Right lobe of liver (tissue), 4 donors: ENCODE results near the gene RGS1.

Experiments used
- POLR2A ChIP-seq: fragments of 450-650 bp; IDR thresholded peaks from one replicate; pipeline ENCODE4 v1.6.1; 2017; ENCODE audit warnings: antibody characterized with exemption, mild to moderate bottlenecking
- TF ChIP-seq, protein P1 (sequence below), 4 donors: fragments of 200-600 bp in 3 of 4; fragments of 450-650 bp in 1 of 4; IDR thresholded peaks; one replicate each; pipeline versions ENCODE4 v1.5.1 to v1.8.0; 2016 to 2022; ENCODE audit warnings: antibody characterized with exemption in 4 of 4, mild to moderate bottlenecking in 2 of 4
- donor health status: DM: no; HTN: no; CAD: no.
- donor health status: DM: no; HTN: no; CAD: no.
- donor health status: DM: no; HTN: yes; CAD: no.

DNA sequence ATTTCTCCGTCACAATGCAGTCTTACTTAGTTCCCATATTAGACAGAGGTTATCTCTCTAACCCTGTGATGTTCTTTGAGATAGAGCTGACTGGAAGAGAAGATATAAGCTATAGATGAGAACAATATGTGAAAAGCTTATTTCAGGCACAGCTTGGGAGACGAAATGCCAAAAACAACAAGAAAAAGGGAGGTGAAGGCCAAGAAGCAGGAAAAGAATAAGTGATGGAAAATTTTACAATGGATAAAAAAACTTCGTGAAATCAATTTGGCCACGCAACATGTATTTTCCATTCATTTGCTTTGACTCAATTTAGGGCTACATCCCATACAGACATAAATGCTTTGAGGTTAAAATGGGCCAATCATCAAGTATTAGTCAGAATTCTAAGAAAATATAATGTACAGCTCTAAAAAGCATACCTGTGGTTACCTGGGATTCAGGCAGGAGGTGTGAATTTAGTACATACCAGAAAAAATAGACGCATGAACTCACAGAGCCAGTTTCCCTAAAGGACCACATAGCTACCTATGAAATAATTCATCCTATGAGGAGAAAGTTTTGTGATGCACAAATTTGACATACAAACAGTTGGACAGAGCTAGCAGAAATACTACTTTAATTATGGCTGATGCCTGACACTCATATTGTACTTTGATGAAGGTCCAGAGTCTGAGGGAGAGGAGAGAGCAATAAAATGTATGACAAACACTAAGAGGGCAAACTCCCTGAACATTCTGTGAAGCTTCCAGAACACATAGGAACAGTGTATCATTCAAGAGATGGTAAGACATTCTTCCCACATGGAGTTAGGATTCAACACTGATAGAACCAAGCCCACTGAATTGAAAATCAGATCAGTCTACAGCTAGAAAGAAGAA lies 12.1 kb downstream of the RGS1 start:
- TF ChIP-seq, protein P1, sequence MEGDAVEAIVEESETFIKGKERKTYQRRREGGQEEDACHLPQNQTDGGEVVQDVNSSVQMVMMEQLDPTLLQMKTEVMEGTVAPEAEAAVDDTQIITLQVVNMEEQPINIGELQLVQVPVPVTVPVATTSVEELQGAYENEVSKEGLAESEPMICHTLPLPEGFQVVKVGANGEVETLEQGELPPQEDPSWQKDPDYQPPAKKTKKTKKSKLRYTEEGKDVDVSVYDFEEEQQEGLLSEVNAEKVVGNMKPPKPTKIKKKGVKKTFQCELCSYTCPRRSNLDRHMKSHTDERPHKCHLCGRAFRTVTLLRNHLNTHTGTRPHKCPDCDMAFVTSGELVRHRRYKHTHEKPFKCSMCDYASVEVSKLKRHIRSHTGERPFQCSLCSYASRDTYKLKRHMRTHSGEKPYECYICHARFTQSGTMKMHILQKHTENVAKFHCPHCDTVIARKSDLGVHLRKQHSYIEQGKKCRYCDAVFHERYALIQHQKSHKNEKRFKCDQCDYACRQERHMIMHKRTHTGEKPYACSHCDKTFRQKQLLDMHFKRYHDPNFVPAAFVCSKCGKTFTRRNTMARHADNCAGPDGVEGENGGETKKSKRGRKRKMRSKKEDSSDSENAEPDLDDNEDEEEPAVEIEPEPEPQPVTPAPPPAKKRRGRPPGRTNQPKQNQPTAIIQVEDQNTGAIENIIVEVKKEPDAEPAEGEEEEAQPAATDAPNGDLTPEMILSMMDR (IDR thresholded peaks at IDR 0.05) = no peak
- no peak for TF ChIP-seq POLR2A
